ENCODE measurements around the gene NFKBIA. TPM values are rescaled to one million over a fixed set of nuclear protein-coding genes. Genes with fewer than 3 reads are reported as not detected.

NFKBIA gene
- total RNA-seq, 1 donor from 2014 or later, result 35.5 TPM

GRCh38 chr14:35368139-35368460, 36.4 kb downstream of the NFKBIA start:
- Histone ChIP-seq H3K4me3 (ENCODE audit: insufficient read depth, low read depth, low read length) (no peak overlapping the region), H3K27me3 (ENCODE audit: insufficient read depth, low read length) (no peaks in the 10 kb centered on the region), H3K36me3 (ENCODE audit: insufficient read depth, low read length) (no peaks in the 10 kb centered on the region), H2AFZ (ENCODE audit: low read depth, low read length) (peak overlapping the region; percentile 39), H3K27ac (ENCODE audit: low read depth, low read length) (no peak overlapping the region), H3K4me2 (ENCODE audit: low read length) (peak overlapping the region; percentile 50), H3K9ac (ENCODE audit: low read length) (no peak overlapping the region), H4K20me1 (ENCODE audit: insufficient read depth, low read length) (no peaks in the 10 kb centered on the region), H3K4me1 (ENCODE audit: insufficient read depth, low read length) (peaks cover 49% of the 10 kb centered on the region), H3K9me3 (ENCODE audit: insufficient read depth, low read depth, low read length) (no peaks in the 10 kb centered on the region), H3K79me2 (ENCODE audit: insufficient read depth, low read length) (no peaks in the 10 kb centered on the region)
- DNase-seq (ENCODE audit: low read depth) (no peak), FAIRE-seq (no peak)
- H3K27me3 Mint-ChIP-seq (ENCODE audit: low read depth, unreplicated experiment), result no peaks in the 10 kb centered on the region
- peak overlapping the region; percentile 15 for H3K27ac Mint-ChIP-seq (ENCODE audit: unreplicated experiment)
- peaks cover 5% of the 10 kb centered on the region for H3K9me3 Mint-ChIP-seq (ENCODE audit: unreplicated experiment)
- H3K36me3 Mint-ChIP-seq (ENCODE audit: low read depth, unreplicated experiment), result no peaks in the 10 kb centered on the region
- H3K4me1 Mint-ChIP-seq (ENCODE audit: low read depth, unreplicated experiment), result peaks cover 39% of the 10 kb centered on the region
- TF ChIP-seq CTCF (IDR thresholded peaks at IDR 0.05; ENCODE audit: insufficient read depth, low read depth, low read length), result no peak
- TF ChIP-seq EZH2 (IDR thresholded peaks at IDR 0.05; ENCODE audit: insufficient read depth, low read length), result no peak
- H3K4me3 Mint-ChIP-seq (ENCODE audit: unreplicated experiment), result no peak overlapping the region

GRCh38 chr14:35367056-35367372, 37.5 kb downstream of the NFKBIA start:
- H3K4me2 ChIP-seq (ENCODE audit: low read length), result peak overlapping the region; percentile 50
- H3K4me1 ChIP-seq (ENCODE audit: insufficient read depth, low read length), result peaks cover 58% of the 10 kb centered on the region
- TF ChIP-seq EZH2 (IDR thresholded peaks at IDR 0.05; ENCODE audit: insufficient read depth, low read length) (no peak), CTCF (IDR thresholded peaks at IDR 0.05; ENCODE audit: insufficient read depth, low read depth, low read length) (no peak)
- peak overlapping the region; percentile 33 for H3K9ac ChIP-seq (ENCODE audit: low read length)
- Mint-ChIP-seq H3K4me1 (ENCODE audit: low read depth, unreplicated experiment) (peaks cover 45% of the 10 kb centered on the region), H3K27me3 (ENCODE audit: low read depth, unreplicated experiment) (no peaks in the 10 kb centered on the region), H3K36me3 (ENCODE audit: low read depth, unreplicated experiment) (no peaks in the 10 kb centered on the region), H3K4me3 (ENCODE audit: unreplicated experiment) (peak overlapping the region; percentile 64), H3K9me3 (ENCODE audit: unreplicated experiment) (peaks cover 5% of the 10 kb centered on the region), H3K27ac (ENCODE audit: unreplicated experiment) (peak overlapping the region; percentile 75)
- no peak overlapping the region for H3K27ac ChIP-seq (ENCODE audit: low read depth, low read length)
- no peaks in the 10 kb centered on the region for H3K9me3 ChIP-seq (ENCODE audit: insufficient read depth, low read depth, low read length)
- H4K20me1 ChIP-seq (ENCODE audit: insufficient read depth, low read length), result no peaks in the 10 kb centered on the region
- H3K4me3 ChIP-seq (ENCODE audit: insufficient read depth, low read depth, low read length), result no peak overlapping the region
- FAIRE-seq, result no peak
- no peaks in the 10 kb centered on the region for H3K27me3 ChIP-seq (ENCODE audit: insufficient read depth, low read length)
- H2AFZ ChIP-seq (ENCODE audit: low read depth, low read length), result peak overlapping the region; percentile 39
- no peak for DNase-seq (ENCODE audit: low read depth)
- no peaks in the 10 kb centered on the region for H3K36me3 ChIP-seq (ENCODE audit: insufficient read depth, low read length)
- no peaks in the 10 kb centered on the region for H3K79me2 ChIP-seq (ENCODE audit: insufficient read depth, low read length)

- no peak for TF ChIP-seq EZH2 (IDR thresholded peaks at IDR 0.05; ENCODE audit: insufficient read depth, low read length)
- no peak for TF ChIP-seq CTCF (IDR thresholded peaks at IDR 0.05; ENCODE audit: insufficient read depth, low read depth, low read length)
- no peaks in the 10 kb centered on the region for H3K9me3 ChIP-seq (ENCODE audit: insufficient read depth, low read depth, low read length)
- H3K9me3 Mint-ChIP-seq (ENCODE audit: unreplicated experiment), result peaks cover 5% of the 10 kb centered on the region
- H3K36me3 ChIP-seq (ENCODE audit: insufficient read depth, low read length), result no peaks in the 10 kb centered on the region
- peak overlapping the region; percentile 80 for H3K27ac ChIP-seq (ENCODE audit: low read depth, low read length)
- H3K4me1 Mint-ChIP-seq (ENCODE audit: low read depth, unreplicated experiment), result peaks cover 45% of the 10 kb centered on the region
- FAIRE-seq (no peak), DNase-seq (ENCODE audit: low read depth) (no peak)
- H3K9ac ChIP-seq (ENCODE audit: low read length), result no peak overlapping the region
- H3K27ac Mint-ChIP-seq (ENCODE audit: unreplicated experiment), result no peak overlapping the region
- H3K36me3 Mint-ChIP-seq (ENCODE audit: low read depth, unreplicated experiment), result no peaks in the 10 kb centered on the region
- H3K4me2 ChIP-seq (ENCODE audit: low read length), result peak overlapping the region; percentile 63
- H3K4me3 ChIP-seq (ENCODE audit: insufficient read depth, low read depth, low read length), result no peak overlapping the region
- H3K79me2 ChIP-seq (ENCODE audit: insufficient read depth, low read length), result no peaks in the 10 kb centered on the region
- H3K27me3 ChIP-seq (ENCODE audit: insufficient read depth, low read length), result no peaks in the 10 kb centered on the region
- peaks cover 58% of the 10 kb centered on the region for H3K4me1 ChIP-seq (ENCODE audit: insufficient read depth, low read length)
- H2AFZ ChIP-seq (ENCODE audit: low read depth, low read length), result peak overlapping the region; percentile 71
- peak overlapping the region; percentile 64 for H3K4me3 Mint-ChIP-seq (ENCODE audit: unreplicated experiment)
- no peaks in the 10 kb centered on the region for H3K27me3 Mint-ChIP-seq (ENCODE audit: low read depth, unreplicated experiment)
- no peaks in the 10 kb centered on the region for H4K20me1 ChIP-seq (ENCODE audit: insufficient read depth, low read length)
Measured at GRCh38 chr14:35366521-35366976, 38.0 kb downstream of the NFKBIA start.

Data from astrocyte (in vitro differentiated cells and primary cell).